ENCODE results near the gene LCN2.

LCN2 gene

GRCh38 chr9:128192601-128193371 is 43.5 kb downstream of the LCN2 start:
- Histone ChIP-seq H3K4me3 (ENCODE audit: low read depth, low read length) (no peak overlapping the region), H4K91ac (ENCODE audit: low read depth, low read length) (no peak overlapping the region), H2AK5ac (ENCODE audit: low read length) (no peak overlapping the region), H3K9me3 (ENCODE audit: insufficient read depth, low read depth, low read length) (peaks cover under 1% of the 10 kb centered on the region), H3K4me2 (ENCODE audit: low read length) (no peak overlapping the region), H3K4me1 (ENCODE audit: control insufficient read depth in 1 of 2, insufficient read depth in 2 of 2, low read length in 2 of 2) (peaks cover 5 to 7% of the 10 kb centered on the region in 2 experiments), H2AFZ (ENCODE audit: insufficient read depth, low read length, poor library complexity) (no peak overlapping the region), H3K27me3 (ENCODE audit: insufficient read depth, low read length) (no peaks in the 10 kb centered on the region), H3K14ac (ENCODE audit: low read length) (no peak overlapping the region), H3K36me3 (ENCODE audit: control insufficient read depth in 1 of 2, insufficient read depth in 2 of 2, low read length in 2 of 2) (peaks cover 11 to 12% of the 10 kb centered on the region in 2 experiments), H3K79me2 (ENCODE audit: control insufficient read depth, insufficient read depth, low read length, poor library complexity) (peaks cover 12% of the 10 kb centered on the region), H2BK12ac (ENCODE audit: low read length) (no peak overlapping the region), H3K27ac (ENCODE audit: low read depth, low read length) (no peak overlapping the region), H3K18ac (ENCODE audit: low read length) (no peak overlapping the region), H2BK5ac (ENCODE audit: low read depth, low read length, poor library complexity) (no peak overlapping the region), H3K9ac (ENCODE audit: low read length) (no peak overlapping the region), H4K12ac (ENCODE audit: low read depth, low read length) (no peak overlapping the region), H2BK120ac (ENCODE audit: insufficient read depth, low read length, poor library complexity) (no peak overlapping the region), H4K8ac (ENCODE audit: low read depth, low read length) (no peak overlapping the region), H3K23ac (ENCODE audit: low read length) (no peak overlapping the region), H3K79me1 (ENCODE audit: low read length) (peaks cover 13% of the 10 kb centered on the region), H3K4ac (ENCODE audit: low read depth, low read length) (no peak overlapping the region)
- no CpG with 5 or more reads among the region's 56 CpGs for WGBS (ENCODE audit: extremely low coverage, insufficient coverage, insufficient read length)
- DNase-seq = peak; percentile 94 to 95

GRCh38 chr9:128193469-128194096 is 44.3 kb downstream of the LCN2 start:
- Histone ChIP-seq H3K36me3 (ENCODE audit: control insufficient read depth in 1 of 2, insufficient read depth in 2 of 2, low read length in 2 of 2) (peaks cover 9 to 11% of the 10 kb centered on the region in 2 experiments), H3K79me2 (ENCODE audit: control insufficient read depth, insufficient read depth, low read length, poor library complexity) (peaks cover 12% of the 10 kb centered on the region), H4K12ac (ENCODE audit: low read depth, low read length) (no peak overlapping the region), H3K4ac (ENCODE audit: low read depth, low read length) (no peak overlapping the region), H4K91ac (ENCODE audit: low read depth, low read length) (no peak overlapping the region), H2BK12ac (ENCODE audit: low read length) (no peak overlapping the region), H2BK120ac (ENCODE audit: insufficient read depth, low read length, poor library complexity) (no peak overlapping the region), H3K27me3 (ENCODE audit: insufficient read depth, low read length) (no peaks in the 10 kb centered on the region), H3K9ac (ENCODE audit: low read length) (no peak overlapping the region), H3K9me3 (ENCODE audit: insufficient read depth, low read depth, low read length) (peaks cover 3% of the 10 kb centered on the region), H2BK5ac (ENCODE audit: low read depth, low read length, poor library complexity) (no peak overlapping the region), H3K18ac (ENCODE audit: low read length) (no peak overlapping the region), H2AK5ac (ENCODE audit: low read length) (no peak overlapping the region), H3K79me1 (ENCODE audit: low read length) (peaks cover 13% of the 10 kb centered on the region), H2AFZ (ENCODE audit: insufficient read depth, low read length, poor library complexity) (no peak overlapping the region), H3K4me2 (ENCODE audit: low read length) (no peak overlapping the region), H3K4me3 (ENCODE audit: low read depth, low read length) (no peak overlapping the region), H3K27ac (ENCODE audit: low read depth, low read length) (no peak overlapping the region), H3K4me1 (ENCODE audit: control insufficient read depth in 1 of 2, insufficient read depth in 2 of 2, low read length in 2 of 2) (peaks cover 5 to 7% of the 10 kb centered on the region in 2 experiments), H3K14ac (ENCODE audit: low read length) (no peak overlapping the region), H4K8ac (ENCODE audit: low read depth, low read length) (no peak overlapping the region), H3K23ac (ENCODE audit: low read length) (no peak overlapping the region)
- WGBS (ENCODE audit: extremely low coverage, insufficient coverage, insufficient read length) = no CpG with 5 or more reads among the region's 14 CpGs
- no peak for DNase-seq

GRCh38 chr9:128201441-128202369 is 52.5 kb downstream of the LCN2 start:
- H3K23ac ChIP-seq (ENCODE audit: low read length) = no peak overlapping the region
- no peak overlapping the region for H2BK120ac ChIP-seq (ENCODE audit: insufficient read depth, low read length, poor library complexity)
- no CpG with 5 or more reads among the region's 13 CpGs for WGBS (ENCODE audit: extremely low coverage, insufficient coverage, insufficient read length)
- peaks cover 8 to 11% of the 10 kb centered on the region in 2 experiments for H3K4me1 ChIP-seq (ENCODE audit: control insufficient read depth in 1 of 2, insufficient read depth in 2 of 2, low read length in 2 of 2)
- no peak overlapping the region for H3K4me2 ChIP-seq (ENCODE audit: low read length)
- no peak overlapping the region for H3K9ac ChIP-seq (ENCODE audit: low read length)
- peaks cover 2% of the 10 kb centered on the region for H3K79me2 ChIP-seq (ENCODE audit: control insufficient read depth, insufficient read depth, low read length, poor library complexity)
- no peak overlapping the region for H2AK5ac ChIP-seq (ENCODE audit: low read length)
- H2BK5ac ChIP-seq (ENCODE audit: low read depth, low read length, poor library complexity) = no peak overlapping the region
- no peak overlapping the region for H3K14ac ChIP-seq (ENCODE audit: low read length)
- H3K4me3 ChIP-seq (ENCODE audit: low read depth, low read length) = no peak overlapping the region
- no peak overlapping the region for H2BK12ac ChIP-seq (ENCODE audit: low read length)
- no peak for DNase-seq
- H4K8ac ChIP-seq (ENCODE audit: low read depth, low read length) = no peak overlapping the region
- peaks cover 3% of the 10 kb centered on the region for H3K9me3 ChIP-seq (ENCODE audit: insufficient read depth, low read depth, low read length)
- no peaks in the 10 kb centered on the region for H3K36me3 ChIP-seq (ENCODE audit: control insufficient read depth in 1 of 2, insufficient read depth in 2 of 2, low read length in 2 of 2)
- H4K91ac ChIP-seq (ENCODE audit: low read depth, low read length) = no peak overlapping the region
- H3K27ac ChIP-seq (ENCODE audit: low read depth, low read length) = no peak overlapping the region
- peaks cover 6% of the 10 kb centered on the region for H3K79me1 ChIP-seq (ENCODE audit: low read length)
- no peak overlapping the region for H3K18ac ChIP-seq (ENCODE audit: low read length)
- H2AFZ ChIP-seq (ENCODE audit: insufficient read depth, low read length, poor library complexity) = no peak overlapping the region
- no peak overlapping the region for H3K4ac ChIP-seq (ENCODE audit: low read depth, low read length)
- H4K12ac ChIP-seq (ENCODE audit: low read depth, low read length) = no peak overlapping the region
- H3K27me3 ChIP-seq (ENCODE audit: insufficient read depth, low read length) = peaks cover 8% of the 10 kb centered on the region

- no peaks in the 10 kb centered on the region for H3K36me3 ChIP-seq (ENCODE audit: control insufficient read depth in 1 of 2, insufficient read depth in 2 of 2, low read length in 2 of 2)
- H3K79me2 ChIP-seq (ENCODE audit: control insufficient read depth, insufficient read depth, low read length, poor library complexity) = peaks cover 2% of the 10 kb centered on the region
- H3K4me3 ChIP-seq (ENCODE audit: low read depth, low read length) = no peak overlapping the region
- peak overlapping the region; percentile 29 for H4K91ac ChIP-seq (ENCODE audit: low read depth, low read length)
- H4K8ac ChIP-seq (ENCODE audit: low read depth, low read length) = peak overlapping the region; percentile 51
- no CpG with 5 or more reads among the region's 2 CpGs for WGBS (ENCODE audit: extremely low coverage, insufficient coverage, insufficient read length)
- H3K27me3 ChIP-seq (ENCODE audit: insufficient read depth, low read length) = peaks cover 8% of the 10 kb centered on the region
- H2BK120ac ChIP-seq (ENCODE audit: insufficient read depth, low read length, poor library complexity) = no peak overlapping the region
- H2BK12ac ChIP-seq (ENCODE audit: low read length) = no peak overlapping the region
- H2AFZ ChIP-seq (ENCODE audit: insufficient read depth, low read length, poor library complexity) = no peak overlapping the region
- H3K4me2 ChIP-seq (ENCODE audit: low read length) = peak overlapping the region; percentile 96
- no peak overlapping the region for H3K23ac ChIP-seq (ENCODE audit: low read length)
- no peak overlapping the region for H4K12ac ChIP-seq (ENCODE audit: low read depth, low read length)
- H3K79me1 ChIP-seq (ENCODE audit: low read length) = peaks cover 6% of the 10 kb centered on the region
- H3K4ac ChIP-seq (ENCODE audit: low read depth, low read length) = no peak overlapping the region
- no peak overlapping the region for H3K18ac ChIP-seq (ENCODE audit: low read length)
- DNase-seq = no peak
- peaks cover 3% of the 10 kb centered on the region for H3K9me3 ChIP-seq (ENCODE audit: insufficient read depth, low read depth, low read length)
- H3K14ac ChIP-seq (ENCODE audit: low read length) = no peak overlapping the region
- H3K9ac ChIP-seq (ENCODE audit: low read length) = no peak overlapping the region
- H3K4me1 ChIP-seq (ENCODE audit: control insufficient read depth in 1 of 2, insufficient read depth in 2 of 2, low read length in 2 of 2) = peaks cover 8 to 11% of the 10 kb centered on the region in 2 experiments
- H2BK5ac ChIP-seq (ENCODE audit: low read depth, low read length, poor library complexity) = no peak overlapping the region
- no peak overlapping the region for H3K27ac ChIP-seq (ENCODE audit: low read depth, low read length)
- H2AK5ac ChIP-seq (ENCODE audit: low read length) = no peak overlapping the region
Measured at GRCh38 chr9:128202648-128203023, 53.4 kb downstream of the LCN2 start.

All from trophoblast cell (in vitro differentiated cells and primary cell).